ENCODE results near the gene NUDT2. TPM values are rescaled to one million over a fixed set of nuclear protein-coding genes. Genes with fewer than 3 reads are reported as not detected.
"Not testable (repeated sequence)": the region's sequence is repeated elsewhere in the genome, so short reads cannot be mapped to it uniquely, and the experiment has no call there.

Gene NUDT2
- total RNA-seq, 4 donors from 2014 or later, result 13.2 to 19.7 (median 17.0) TPM

GRCh38 chr9:34333836-34334235 lies 4.5 kb downstream of the NUDT2 start:
- H3K9me3 ChIP-seq, result no peaks in the 10 kb centered on the region
- H3K27ac ChIP-seq, result no peak overlapping the region
- DNase-seq (ENCODE audit: low spot score in 2 of 2), result no peak
- peaks cover 3% of the 10 kb centered on the region for H3K36me3 ChIP-seq
- 69% methylated on average over 3 of the region's 3 CpGs for WGBS
- H3K4me1 ChIP-seq, result peaks cover 19% of the 10 kb centered on the region
- no peaks in the 10 kb centered on the region for H3K27me3 ChIP-seq
- TF ChIP-seq POLR2A (IDR thresholded peaks at IDR 0.05) (no peak), CTCF (IDR thresholded peaks at IDR 0.05) (no peak), POLR2AphosphoS5 (IDR thresholded peaks at IDR 0.05) (no peak), EP300 (IDR thresholded peaks at IDR 0.05) (no peak)
- H3K4me3 ChIP-seq, result no peak overlapping the region

GRCh38 chr9:34334337-34334824 lies 5.0 kb downstream of the NUDT2 start:
- no peak overlapping the region for H3K27ac ChIP-seq
- WGBS, result 72% methylated on average over 1 of the region's 1 CpG
- TF ChIP-seq EP300 (IDR thresholded peaks at IDR 0.05) (no peak), CTCF (IDR thresholded peaks at IDR 0.05) (no peak), POLR2AphosphoS5 (IDR thresholded peaks at IDR 0.05) (no peak), POLR2A (IDR thresholded peaks at IDR 0.05) (no peak)
- no peak for DNase-seq (ENCODE audit: low spot score in 2 of 2)
- no peaks in the 10 kb centered on the region for H3K9me3 ChIP-seq
- peaks cover 8% of the 10 kb centered on the region for H3K36me3 ChIP-seq
- peaks cover 19% of the 10 kb centered on the region for H3K4me1 ChIP-seq
- no peaks in the 10 kb centered on the region for H3K27me3 ChIP-seq
- no peak overlapping the region for H3K4me3 ChIP-seq

GRCh38 chr9:34334916-34335315 lies 5.5 kb downstream of the NUDT2 start:
- WGBS, result 73% methylated on average over 2 of the region's 2 CpGs
- Histone ChIP-seq H3K4me3 (no peak overlapping the region), H3K27ac (no peak overlapping the region), H3K9me3 (no peaks in the 10 kb centered on the region), H3K36me3 (peaks cover 14% of the 10 kb centered on the region), H3K4me1 (peaks cover 16% of the 10 kb centered on the region), H3K27me3 (no peaks in the 10 kb centered on the region)
- DNase-seq (ENCODE audit: low spot score in 2 of 2), result no peak
- TF ChIP-seq CTCF (IDR thresholded peaks at IDR 0.05), result no peak
- TF ChIP-seq EP300 (IDR thresholded peaks at IDR 0.05), result no peak
- TF ChIP-seq POLR2A (IDR thresholded peaks at IDR 0.05), result no peak
- TF ChIP-seq POLR2AphosphoS5 (IDR thresholded peaks at IDR 0.05), result no peak

- TF ChIP-seq POLR2A (IDR thresholded peaks at IDR 0.05) (no peak), EP300 (IDR thresholded peaks at IDR 0.05) (no peak), CTCF (IDR thresholded peaks at IDR 0.05) (no peak), POLR2AphosphoS5 (IDR thresholded peaks at IDR 0.05) (no peak)
- no peak for DNase-seq (ENCODE audit: low spot score in 2 of 2)
- Histone ChIP-seq H3K4me1 (peaks cover 11% of the 10 kb centered on the region), H3K27ac (no peak overlapping the region), H3K4me3 (no peak overlapping the region), H3K27me3 (no peaks in the 10 kb centered on the region), H3K9me3 (no peaks in the 10 kb centered on the region), H3K36me3 (peaks cover 18% of the 10 kb centered on the region)
- WGBS, result 67% methylated on average over 4 of the region's 4 CpGs
Observed at GRCh38 chr9:34335376-34335775, 6.0 kb downstream of the NUDT2 start.

GRCh38 chr9:34337403-34337802 lies 8.0 kb downstream of the NUDT2 start:
- no peak overlapping the region for H3K27ac ChIP-seq
- DNase-seq (ENCODE audit: low spot score in 2 of 2), result no peak
- H3K27me3 ChIP-seq, result no peaks in the 10 kb centered on the region
- peaks cover 33% of the 10 kb centered on the region for H3K36me3 ChIP-seq
- no peak for TF ChIP-seq POLR2AphosphoS5 (IDR thresholded peaks at IDR 0.05)
- no peak for TF ChIP-seq EP300 (IDR thresholded peaks at IDR 0.05)
- TF ChIP-seq POLR2A (IDR thresholded peaks at IDR 0.05), result no peak
- TF ChIP-seq CTCF (IDR thresholded peaks at IDR 0.05), result no peak
- WGBS, result 95% methylated on average over 2 of the region's 2 CpGs
- no peak overlapping the region for H3K4me3 ChIP-seq
- no peaks in the 10 kb centered on the region for H3K9me3 ChIP-seq
- H3K4me1 ChIP-seq, result peaks cover 9% of the 10 kb centered on the region

- H3K9me3 ChIP-seq; H3K27me3 ChIP-seq; H3K27ac ChIP-seq; DNase-seq (ENCODE audit: low spot score in 2 of 2); H3K4me3 ChIP-seq: not testable (repeated sequence)
- Histone ChIP-seq H3K4me1 (peaks cover 15% of the 10 kb centered on the region), H3K36me3 (peaks cover 39% of the 10 kb centered on the region)
Observed at GRCh38 chr9:34338079-34338478, 8.7 kb downstream of the NUDT2 start.
